DND-41 (cell line): ENCODE results near the gene ZFHX3.

Experiments
- ATAC-seq: fragments of 200-7000 bp; cut with Tn5 transposase; 3 replicates; pipeline ENCODE4 v1.9.1; 2021; ENCODE audit warnings: low read depth; ENCODE audit not compliant: insufficient read depth
- DNase-seq: peaks from one replicate; pipeline ENCODE4 v3.0.0-alpha.2; 2020
- H2AFZ ChIP-seq: 2 replicates; pipeline ENCODE4 v1.6.0; 2012; ENCODE audit warnings: low read depth, low read length
- H3K27ac ChIP-seq: 2 replicates; pipeline ENCODE4 v1.5.1; 2012; ENCODE audit warnings: low read length, inconsistent platforms
- H3K27me3 ChIP-seq: fragments of 200-600 bp; sonication (generic); 2 replicates; pipeline ENCODE4 v1.6.0; 2012; ENCODE audit warnings: low read length, mild to moderate bottlenecking, inconsistent platforms; ENCODE audit not compliant: insufficient read depth, poor library complexity
- H3K36me3 ChIP-seq: 2 replicates; pipeline ENCODE4 v1.5.1; 2012; ENCODE audit warnings: low read length, inconsistent platforms; ENCODE audit not compliant: insufficient read depth
- H3K4me1 ChIP-seq: 2 replicates; pipeline ENCODE4 v1.5.1; 2012; ENCODE audit warnings: mild to moderate bottlenecking, low read length; ENCODE audit not compliant: insufficient read depth
- H3K4me2 ChIP-seq: 2 replicates; pipeline ENCODE4 v1.6.0; 2012; ENCODE audit warnings: mild to moderate bottlenecking, moderate library complexity, low read length, inconsistent platforms; ENCODE audit not compliant: insufficient read depth
- H3K4me3 ChIP-seq, 2 experiments: fragments of 200-600 bp in 1 of 2; shearing (Covaris generic) in 1 of 2; 2 replicates each; pipeline ENCODE4 v1.5.1; 2012 to 2016; ENCODE audit warnings: inconsistent platforms in 2 of 2, low read length in 2 of 2, mild to moderate bottlenecking in 2 of 2, low read depth in 1 of 2, moderate library complexity in 1 of 2
- H3K79me2 ChIP-seq: 2 replicates; pipeline ENCODE4 v1.6.0; 2012; ENCODE audit warnings: low read length, inconsistent platforms; ENCODE audit not compliant: insufficient read depth
- H3K9ac ChIP-seq: 2 replicates; pipeline ENCODE4 v1.6.0; 2012; ENCODE audit warnings: low read depth, mild to moderate bottlenecking, inconsistent platforms, low read length, moderate library complexity
- H3K9me3 ChIP-seq: 2 replicates; pipeline ENCODE4 v1.5.1; 2012; ENCODE audit warnings: low read length, moderate library complexity, mild to moderate bottlenecking, inconsistent platforms; ENCODE audit not compliant: insufficient read depth, severe bottlenecking
- H4K20me1 ChIP-seq: 2 replicates; pipeline ENCODE4 v1.6.0; 2012; ENCODE audit warnings: low read length; ENCODE audit not compliant: insufficient read depth
- EZH2 ChIP-seq: IDR thresholded peaks from 3 replicates; pipeline ENCODE4 v1.6.1; 2012; ENCODE audit warnings: borderline replicate concordance, low read depth, mild to moderate bottlenecking, moderate library complexity, low read length, inconsistent platforms; ENCODE audit not compliant: severe bottlenecking
- TF ChIP-seq, protein P1 (sequence below): IDR thresholded peaks from 2 replicates; pipeline ENCODE4 v1.5.1; 2012; ENCODE audit warnings: borderline replicate concordance, low read length, moderate library complexity, mild to moderate bottlenecking; ENCODE audit not compliant: poor library complexity, severe bottlenecking; ENCODE audit errors: extremely low read depth

ZFHX3 gene

GRCh38 chr16:72860726-72861562 lies 187.0 kb downstream of the ZFHX3 start:
- 0 out of 2 replicates have a peak, but pooled peaks cover 3% of the 10 kb centered on the region for H3K36me3 ChIP-seq
- no peak overlapping the region for H3K4me3 ChIP-seq
- no peak overlapping the region for H3K9ac ChIP-seq
- H3K27ac ChIP-seq, result no peak overlapping the region
- no peak for TF ChIP-seq EZH2
- TF ChIP-seq, protein P1, sequence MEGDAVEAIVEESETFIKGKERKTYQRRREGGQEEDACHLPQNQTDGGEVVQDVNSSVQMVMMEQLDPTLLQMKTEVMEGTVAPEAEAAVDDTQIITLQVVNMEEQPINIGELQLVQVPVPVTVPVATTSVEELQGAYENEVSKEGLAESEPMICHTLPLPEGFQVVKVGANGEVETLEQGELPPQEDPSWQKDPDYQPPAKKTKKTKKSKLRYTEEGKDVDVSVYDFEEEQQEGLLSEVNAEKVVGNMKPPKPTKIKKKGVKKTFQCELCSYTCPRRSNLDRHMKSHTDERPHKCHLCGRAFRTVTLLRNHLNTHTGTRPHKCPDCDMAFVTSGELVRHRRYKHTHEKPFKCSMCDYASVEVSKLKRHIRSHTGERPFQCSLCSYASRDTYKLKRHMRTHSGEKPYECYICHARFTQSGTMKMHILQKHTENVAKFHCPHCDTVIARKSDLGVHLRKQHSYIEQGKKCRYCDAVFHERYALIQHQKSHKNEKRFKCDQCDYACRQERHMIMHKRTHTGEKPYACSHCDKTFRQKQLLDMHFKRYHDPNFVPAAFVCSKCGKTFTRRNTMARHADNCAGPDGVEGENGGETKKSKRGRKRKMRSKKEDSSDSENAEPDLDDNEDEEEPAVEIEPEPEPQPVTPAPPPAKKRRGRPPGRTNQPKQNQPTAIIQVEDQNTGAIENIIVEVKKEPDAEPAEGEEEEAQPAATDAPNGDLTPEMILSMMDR, result no peak
- no peaks in the 10 kb centered on the region for H3K9me3 ChIP-seq
- no peak overlapping the region for H2AFZ ChIP-seq
- DNase-seq (no peak), ATAC-seq (no peak)
- no peaks in the 10 kb centered on the region for H3K27me3 ChIP-seq
- H3K79me2 ChIP-seq, result no peaks in the 10 kb centered on the region
- no peaks in the 10 kb centered on the region for H3K4me1 ChIP-seq
- no peak overlapping the region for H3K4me2 ChIP-seq
- no peaks in the 10 kb centered on the region for H4K20me1 ChIP-seq

DNA sequence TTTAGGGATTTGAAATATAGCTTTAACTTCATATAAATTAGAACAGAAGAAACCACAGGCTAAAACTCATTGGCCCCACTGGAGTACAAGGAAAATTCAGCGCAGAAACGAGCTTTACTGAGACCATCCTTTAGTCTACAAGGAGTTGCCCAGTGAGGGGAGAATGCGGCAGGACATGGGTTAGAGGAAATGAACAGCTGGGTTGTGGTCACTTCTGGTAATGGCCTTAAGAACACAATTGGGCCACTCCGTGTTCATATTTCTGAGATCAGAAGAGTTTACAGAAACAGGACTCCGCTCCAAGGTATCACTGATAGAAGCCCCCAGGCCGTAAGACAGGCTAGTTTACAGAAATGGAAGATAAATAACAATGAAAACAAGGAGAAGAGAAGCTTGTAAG lies 188.3 kb downstream of the ZFHX3 start:
- Histone ChIP-seq H3K36me3 (no peaks in the 10 kb centered on the region), H2AFZ (no peak overlapping the region), H3K4me1 (no peaks in the 10 kb centered on the region), H3K9me3 (no peaks in the 10 kb centered on the region), H3K27me3 (no peaks in the 10 kb centered on the region), H4K20me1 (no peaks in the 10 kb centered on the region), H3K79me2 (no peaks in the 10 kb centered on the region), H3K9ac (no peak overlapping the region), H3K27ac (no peak overlapping the region), H3K4me2 (no peak overlapping the region), H3K4me3 (no peak overlapping the region)
- DNase-seq (no peak), ATAC-seq (no peak)
- TF ChIP-seq, protein P1, result no peak
- no peak for TF ChIP-seq EZH2

DNA sequence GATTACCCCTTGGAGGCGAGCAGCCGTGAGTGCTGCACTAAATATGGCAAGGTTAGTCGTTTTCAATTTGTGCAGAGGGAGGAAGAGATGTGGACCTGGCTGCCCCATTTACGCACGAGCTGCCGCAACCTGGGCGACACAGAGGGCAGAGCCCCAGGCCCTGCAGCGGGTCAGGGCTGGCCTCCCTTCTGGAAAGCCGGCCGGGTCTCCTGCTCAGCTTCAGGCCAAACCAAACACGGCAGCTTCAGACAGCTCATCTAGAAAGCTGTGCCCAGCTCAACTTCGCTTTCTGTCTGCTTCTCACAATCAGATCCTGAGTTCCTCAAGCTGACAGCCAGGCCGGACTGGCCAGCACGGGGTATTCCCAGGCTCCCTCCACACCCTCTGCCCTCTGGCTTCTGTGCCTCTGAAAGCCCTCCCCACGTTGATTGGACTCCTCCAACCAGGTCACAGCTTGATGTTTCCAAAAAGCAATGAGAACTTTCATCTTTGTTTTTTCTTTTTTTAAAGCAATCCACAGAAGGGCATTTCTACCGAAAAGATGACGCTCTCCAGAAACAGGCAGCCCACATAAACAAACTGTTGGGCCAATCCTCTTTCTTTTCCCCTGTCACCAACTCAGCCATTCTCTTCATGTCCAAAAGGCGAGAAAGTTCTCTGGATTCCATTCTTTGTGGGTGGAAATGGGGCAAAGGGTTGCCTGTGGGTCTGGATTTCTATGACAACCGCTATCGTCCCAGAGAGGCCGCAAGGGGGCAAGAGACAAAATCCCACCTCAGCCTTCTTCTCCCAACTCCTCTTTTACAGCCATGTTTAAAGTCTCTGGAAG lies 189.0 kb downstream of the ZFHX3 start:
- no peaks in the 10 kb centered on the region for H3K36me3 ChIP-seq
- ATAC-seq (no peak), DNase-seq (no peak)
- no peaks in the 10 kb centered on the region for H3K79me2 ChIP-seq
- no peak overlapping the region for H2AFZ ChIP-seq
- no peaks in the 10 kb centered on the region for H3K27me3 ChIP-seq
- no peaks in the 10 kb centered on the region; the same call in 1 of the 2 replicates for H4K20me1 ChIP-seq
- no peak overlapping the region for H3K4me3 ChIP-seq
- no peak for TF ChIP-seq EZH2
- TF ChIP-seq, protein P1, result no peak
- H3K4me1 ChIP-seq, result no peaks in the 10 kb centered on the region
- no peak overlapping the region for H3K9ac ChIP-seq
- H3K4me2 ChIP-seq, result no peak overlapping the region
- H3K27ac ChIP-seq, result no peak overlapping the region
- H3K9me3 ChIP-seq, result no peaks in the 10 kb centered on the region
